Prostate gland (tissue), 2 donors: ENCODE data around the gene ATP9B. TPM values are rescaled to one million over a fixed set of nuclear protein-coding genes. Genes with fewer than 3 reads are reported as not detected.
A peak's percentile ranks its signal among the peaks of the same experiment; 100 is the strongest.

Source experiments
- DNase-seq: peaks from one replicate; pipeline ENCODE4 v3.0.0-alpha.2; 2019; ENCODE audit warnings: low spot score
- H3K27ac ChIP-seq, 2 donors: fragments of 200-600 bp; sonication (generic); 2 replicates each; pipeline ENCODE4 v1.5.1; 2017 to 2019
- H3K27me3 ChIP-seq: fragments of 200-600 bp; sonication (generic); replicated peaks from 2 replicates; pipeline ENCODE4 v1.5.1; 2019; ENCODE audit not compliant: insufficient read depth
- H3K36me3 ChIP-seq, 2 donors: fragments of 200-600 bp; sonication (generic); 1 replicate in 1 of 2; 2 replicates in 1 of 2; pipeline versions ENCODE4 v1.5.1 to v1.8.1; 2017 to 2019
- H3K4me1 ChIP-seq: fragments of 200-600 bp; sonication (generic); replicated peaks from 2 replicates; pipeline ENCODE4 v1.5.1; 2019
- H3K4me3 ChIP-seq, 2 donors: fragments of 200-600 bp; sonication (generic); 2 replicates each; pipeline ENCODE4 v1.5.1; 2017 to 2019
- H3K9me3 ChIP-seq: fragments of 200-600 bp; sonication (generic); 2 replicates; pipeline ENCODE4 v1.5.1; 2017
- CTCF ChIP-seq, 4 experiments: fragments of 200-600 bp in 2 of 4; fragments of 450-650 bp in 2 of 4; sonication (generic) in 2 of 4; IDR thresholded peaks; 1 replicate in 3 of 4; 2 replicates in 1 of 4; pipeline ENCODE4 v1.5.1; 2016 to 2019; ENCODE audit warnings: antibody characterized with exemption in 4 of 4, mild to moderate bottlenecking in 2 of 4, moderate library complexity in 2 of 4
- POLR2A ChIP-seq: fragments of 450-650 bp; IDR thresholded peaks from one replicate; pipeline ENCODE4 v1.6.1; 2016; ENCODE audit warnings: antibody characterized with exemption, mild to moderate bottlenecking
- POLR2AphosphoS5 ChIP-seq: sonication (generic); formaldehyde crosslinking; IDR thresholded peaks from one replicate; pipeline ENCODE4 v1.6.1; 2017; ENCODE audit warnings: antibody characterized with exemption
- WGBS: methylation state at CpG from one replicate; pipeline ENCODE4 v1.1.5; 2018; 5-methylcytosine and 5-hydroxymethylcytosine counted together
- intact Hi-C: fragments of 100-400 bp; cut with DNase I; formaldehyde crosslinking; loops from one replicate; pipeline ENCODE4 v1.14.2; 2022
- total RNA-seq, 2 donors: library from RNA; depleted of rRNA; stranded (reverse); fragments of >200 nt; gene quantifications; one replicate each; pipeline ENCODE4 v1.1.0, GENCODE V29; 2016

The ATP9B gene
- total RNA-seq, 2 donors from 2014 or later = 33.8 to 55.6 TPM

- no peak overlapping the region for H3K4me3 ChIP-seq
- H3K36me3 ChIP-seq = no peaks in the 10 kb centered on the region
- H3K27ac ChIP-seq = no peak overlapping the region
- TF ChIP-seq CTCF (IDR thresholded peaks at IDR 0.05) (no peak), POLR2AphosphoS5 (no peak), POLR2A (no peak)
- WGBS = 83% methylated on average over 10 of the region's 10 CpGs
- no peak for DNase-seq
- no peaks in the 10 kb centered on the region for H3K9me3 ChIP-seq
- H3K27me3 ChIP-seq = no peaks in the 10 kb centered on the region
- intact Hi-C loops = no loop called here
- H3K4me1 ChIP-seq = no peaks in the 10 kb centered on the region
Measured at GRCh38 chr18:79195716-79196683, 126.8 kb downstream of the ATP9B start.

DNA sequence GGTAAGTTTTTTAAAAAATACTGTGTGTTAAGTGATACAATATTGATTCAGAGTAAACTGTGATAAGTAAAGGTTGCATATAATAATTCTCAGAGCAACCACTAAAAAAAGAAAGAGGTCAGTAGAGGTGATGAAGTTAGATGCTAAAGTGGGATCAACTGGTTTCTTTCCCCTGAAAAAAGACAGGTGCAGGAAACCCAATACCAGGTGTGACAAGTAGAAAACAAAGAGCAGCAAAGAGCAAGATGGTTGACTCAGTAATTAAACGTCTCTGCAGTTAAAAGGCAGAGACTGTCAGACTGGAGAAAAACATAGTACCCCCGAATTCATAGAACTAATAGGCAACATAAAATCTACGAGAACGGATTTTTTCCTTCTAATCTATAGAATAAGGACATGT lies 128.3 kb downstream of the ATP9B start:
- intact Hi-C loops = no loop called here
- no peak for TF ChIP-seq CTCF (IDR thresholded peaks at IDR 0.05)
- WGBS = 86% methylated on average over 4 of the region's 4 CpGs
- H3K27ac ChIP-seq = no peak overlapping the region
- H3K4me1 ChIP-seq = no peaks in the 10 kb centered on the region
- no peaks in the 10 kb centered on the region for H3K36me3 ChIP-seq
- H3K27me3 ChIP-seq = no peaks in the 10 kb centered on the region
- H3K9me3 ChIP-seq = no peaks in the 10 kb centered on the region
- no peak for DNase-seq
- no peak overlapping the region for H3K4me3 ChIP-seq

- H3K27me3 ChIP-seq = no peaks in the 10 kb centered on the region
- H3K4me3 ChIP-seq = no peak overlapping the region
- no peaks in the 10 kb centered on the region for H3K9me3 ChIP-seq
- peak overlapping the region in 1 of 2 donors; percentile 11 for H3K27ac ChIP-seq
- no peaks in the 10 kb centered on the region for H3K36me3 ChIP-seq
- intact Hi-C loops = no loop called here
- peak; percentile 40 for DNase-seq
- H3K4me1 ChIP-seq = no peaks in the 10 kb centered on the region
- no peak for TF ChIP-seq POLR2A
- TF ChIP-seq CTCF (IDR thresholded peaks at IDR 0.05) = peak in 1 of 4 experiments; percentile 37
- TF ChIP-seq POLR2AphosphoS5 = peak; percentile 65
- whole genome bisulfite sequencing = 23% methylated on average over 7 of the region's 7 CpGs
Measured at GRCh38 chr18:79199691-79200374, 130.6 kb downstream of the ATP9B start.

- Histone ChIP-seq H3K36me3 (no peaks in the 10 kb centered on the region), H3K4me3 (no peak overlapping the region), H3K4me1 (no peaks in the 10 kb centered on the region), H3K27ac (no peak overlapping the region), H3K27me3 (no peaks in the 10 kb centered on the region), H3K9me3 (no peaks in the 10 kb centered on the region)
- TF ChIP-seq POLR2AphosphoS5 (no peak), POLR2A (no peak), CTCF (IDR thresholded peaks at IDR 0.05) (no peak)
- peak; percentile 79 for DNase-seq
- 75% methylated on average over 7 of the region's 7 CpGs for WGBS
- intact Hi-C loops = no loop called here
Measured at GRCh38 chr18:79200546-79201268, 131.5 kb downstream of the ATP9B start.
